Stimulated activated CD4-positive, alpha-beta T cell treated with anti-CD3 and anti-CD28 coated beads, Interleukin-15, amount 100 ng/mL, for 48 hours (primary cell): Measurements from ENCODE around the gene ARHGAP22.

ENCODE experiments used
- DNase-seq, 2 donors: peaks; one replicate each; pipeline ENCODE4 v3.0.0-alpha.2; 2020; ENCODE audit warnings: low read depth in 2 of 2

ARHGAP22 gene

DNA sequence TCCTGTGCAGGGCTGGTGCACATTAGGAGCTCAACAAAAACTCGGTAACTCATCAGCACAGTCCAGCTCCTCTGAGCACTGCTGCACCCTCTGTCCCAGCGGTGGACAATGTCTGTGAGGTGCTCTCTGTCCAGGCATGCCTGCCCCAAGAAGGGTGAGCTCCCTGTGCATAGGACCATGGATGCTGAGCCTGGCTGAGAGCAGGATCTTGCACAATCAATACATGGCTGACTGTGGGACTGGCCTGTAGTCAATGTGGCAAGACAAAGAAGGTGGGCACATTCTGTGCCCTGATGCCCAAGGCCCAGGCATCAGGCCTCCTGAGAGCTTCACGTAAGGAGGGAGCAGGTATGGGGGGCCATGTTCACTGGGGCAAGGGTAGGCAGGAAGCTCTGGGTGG lies 17.1 kb downstream of the ARHGAP22 start:
- DNase-seq, result no peak

DNA sequence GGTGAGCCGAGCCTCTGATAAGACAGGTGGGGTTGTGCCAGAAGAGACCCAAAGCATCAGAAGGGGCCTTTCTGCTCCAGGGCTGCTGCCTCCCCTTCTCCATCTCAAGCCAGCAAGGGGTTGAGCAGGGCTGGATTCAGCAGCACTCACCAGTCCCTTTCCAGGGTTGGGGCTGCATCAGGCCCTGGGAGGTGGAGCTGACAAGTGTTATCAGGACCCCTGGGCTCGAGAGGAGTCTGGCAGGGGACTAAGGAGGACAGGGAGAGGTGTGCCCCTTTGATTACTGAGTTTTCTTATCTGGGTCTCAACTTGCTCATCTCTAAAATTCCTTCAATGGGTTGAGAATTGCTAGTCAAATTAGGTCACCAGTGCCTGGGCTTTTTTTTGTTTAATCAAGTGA lies 17.8 kb downstream of the ARHGAP22 start:
- no peak for DNase-seq

DNA sequence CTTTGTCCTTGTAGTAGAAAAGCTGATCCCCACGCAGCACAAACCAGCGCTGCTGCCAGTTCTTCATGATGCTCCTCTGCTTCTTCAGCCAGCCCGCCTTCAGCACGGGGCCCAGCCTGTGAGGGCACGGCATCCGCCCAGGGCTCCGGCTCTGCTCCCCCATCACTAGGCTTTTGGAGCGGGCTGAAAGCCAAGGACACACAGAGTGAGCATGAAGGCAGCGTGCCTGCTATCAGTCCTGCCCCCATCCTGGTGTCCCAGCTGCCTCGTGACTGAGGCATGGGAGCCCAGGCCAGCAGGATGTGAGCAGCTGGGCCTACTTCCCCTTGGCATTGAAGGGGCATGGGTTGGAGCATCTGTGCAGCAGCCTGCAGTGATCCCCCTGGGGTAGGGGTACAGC lies 21.9 kb downstream of the ARHGAP22 start:
- DNase-seq, result no peak

DNA sequence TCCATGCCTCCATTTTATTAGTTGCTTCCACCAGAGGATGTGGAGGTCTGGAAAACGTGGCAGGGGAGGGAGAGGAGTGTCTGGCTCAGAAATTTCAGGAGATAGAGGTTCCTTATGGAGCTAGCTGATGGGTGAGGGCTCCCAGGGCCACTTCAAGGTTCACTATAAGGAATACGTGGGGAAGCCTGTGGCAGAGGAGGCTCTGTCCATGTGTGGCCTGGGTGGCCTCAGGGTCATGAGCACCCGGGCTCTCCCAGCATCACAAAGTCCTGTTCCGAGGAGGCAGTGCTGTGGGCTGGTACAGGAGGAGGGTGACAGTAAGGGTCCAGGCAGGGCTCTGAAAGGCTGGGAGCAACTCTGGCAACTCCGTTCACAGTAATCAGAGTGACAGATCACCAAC lies 24.6 kb downstream of the ARHGAP22 start:
- no peak for DNase-seq

DNA sequence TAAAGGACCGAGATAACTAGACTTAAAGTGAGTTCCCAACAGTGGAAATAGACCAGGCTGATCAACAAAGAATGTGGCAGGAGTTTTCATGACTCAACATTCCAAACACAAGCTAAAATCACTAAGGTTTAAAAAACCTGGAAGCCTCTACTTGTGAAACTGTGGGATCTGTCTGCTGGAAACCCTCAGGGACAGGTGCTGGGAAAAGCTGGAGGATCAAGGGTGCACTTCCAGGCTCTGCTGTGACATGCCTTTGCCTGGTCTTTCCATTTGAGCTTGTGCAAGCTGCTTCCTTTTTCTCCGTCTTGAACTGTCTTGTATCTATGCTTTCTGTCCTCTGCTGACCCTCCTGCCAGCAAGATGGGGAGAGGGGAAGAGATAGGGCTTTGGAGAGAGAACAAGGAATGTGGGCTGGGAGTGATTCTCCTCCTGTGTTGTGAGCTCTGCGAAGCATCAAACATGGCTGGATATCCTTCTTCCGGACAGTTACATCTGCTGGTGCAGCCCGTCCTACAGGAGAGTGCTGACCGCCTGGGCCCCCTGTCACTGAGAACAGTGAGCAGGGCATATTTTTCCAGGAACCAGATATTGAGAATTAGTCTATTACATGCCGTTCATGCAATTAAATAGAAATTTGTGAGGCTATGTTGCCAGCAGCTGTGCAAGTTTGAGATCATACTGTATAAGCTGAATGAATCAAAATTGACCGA lies 25.5 kb downstream of the ARHGAP22 start:
- DNase-seq, result no peak

DNA sequence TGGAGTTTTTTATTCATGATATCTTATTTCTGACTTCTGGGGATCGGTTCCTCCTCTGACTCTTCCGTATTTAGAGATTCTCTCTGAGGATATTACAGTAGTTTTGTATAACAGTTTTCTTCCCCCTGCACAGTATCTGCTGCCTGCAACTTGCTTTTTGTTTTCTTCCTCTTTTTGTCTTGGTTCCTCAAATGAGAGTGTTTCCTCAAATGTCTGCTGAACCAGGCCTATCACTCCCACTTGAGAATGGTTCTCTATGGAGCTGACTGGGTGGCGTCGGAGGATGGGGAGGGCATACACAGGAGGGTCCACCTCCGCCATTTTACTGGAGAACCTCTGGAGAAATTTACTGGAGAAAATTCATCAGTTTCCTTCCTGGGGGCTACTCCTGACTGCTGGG lies 27.7 kb downstream of the ARHGAP22 start:
- no peak for DNase-seq

DNA sequence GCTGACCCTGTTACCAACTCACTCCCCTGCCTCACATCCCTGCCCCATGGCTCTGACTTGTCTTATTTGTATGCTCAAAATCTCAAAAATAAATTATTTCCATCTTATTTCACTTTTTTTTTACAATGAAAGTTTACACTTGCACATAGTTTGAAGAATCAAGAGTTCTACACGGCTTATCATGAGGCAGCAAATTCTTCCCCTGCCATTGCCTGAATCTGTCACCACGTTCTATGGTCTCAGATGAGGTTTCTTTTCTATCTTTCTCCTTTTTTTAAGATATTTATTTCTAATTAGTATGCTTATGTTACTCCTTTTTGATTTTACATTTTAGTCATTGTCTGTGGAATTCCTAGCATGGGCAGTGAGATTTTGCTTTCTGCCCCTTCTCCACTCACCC lies 28.4 kb downstream of the ARHGAP22 start:
- no peak for DNase-seq

DNA sequence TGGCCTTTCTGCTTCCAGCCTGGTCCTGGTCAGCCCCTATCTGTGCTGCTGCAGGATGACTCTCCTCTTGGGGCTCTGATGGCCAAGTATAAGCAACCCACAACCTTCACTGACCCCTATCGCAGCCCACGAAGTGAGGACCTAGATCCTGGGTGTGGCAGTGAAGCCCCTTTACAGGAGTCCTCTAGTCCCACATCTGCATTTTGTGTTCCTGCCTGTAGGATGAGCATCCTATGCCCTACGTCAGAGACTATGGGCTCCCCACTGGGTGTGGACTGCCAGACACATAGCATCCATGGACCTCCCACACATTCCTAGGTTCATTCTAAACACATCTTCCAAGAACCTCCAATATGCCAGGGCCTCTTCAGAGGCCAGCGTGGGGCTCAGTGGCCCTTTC lies 29.0 kb downstream of the ARHGAP22 start:
- DNase-seq, result no peak

DNA sequence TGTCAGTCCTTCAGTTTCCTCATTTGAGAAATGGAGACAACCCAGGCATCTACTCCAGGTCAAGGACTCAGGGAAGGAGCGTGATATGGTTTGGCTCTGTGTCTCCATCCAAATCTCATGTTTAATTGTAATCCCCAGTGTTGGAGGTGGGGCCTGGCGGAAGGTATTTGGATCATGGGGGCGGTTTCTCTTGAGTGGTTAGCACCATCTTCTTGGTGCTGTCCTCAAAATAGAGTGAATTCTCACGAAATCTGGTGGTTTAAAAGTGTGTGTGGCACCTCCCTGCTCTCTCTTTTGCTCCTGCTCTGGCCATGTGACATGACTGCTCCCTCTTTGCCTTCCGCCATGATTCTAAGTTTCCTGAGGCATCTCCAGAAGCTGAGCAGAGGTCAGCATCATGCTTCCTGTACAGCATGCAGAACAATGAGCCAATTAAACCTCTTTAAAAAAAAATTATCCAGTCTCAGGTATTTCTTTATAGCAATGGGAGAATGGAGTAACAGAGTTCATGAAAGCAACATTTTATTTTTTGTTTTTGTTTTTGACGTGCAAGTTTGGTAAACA lies 30.0 kb downstream of the ARHGAP22 start:
- no peak for DNase-seq

DNA sequence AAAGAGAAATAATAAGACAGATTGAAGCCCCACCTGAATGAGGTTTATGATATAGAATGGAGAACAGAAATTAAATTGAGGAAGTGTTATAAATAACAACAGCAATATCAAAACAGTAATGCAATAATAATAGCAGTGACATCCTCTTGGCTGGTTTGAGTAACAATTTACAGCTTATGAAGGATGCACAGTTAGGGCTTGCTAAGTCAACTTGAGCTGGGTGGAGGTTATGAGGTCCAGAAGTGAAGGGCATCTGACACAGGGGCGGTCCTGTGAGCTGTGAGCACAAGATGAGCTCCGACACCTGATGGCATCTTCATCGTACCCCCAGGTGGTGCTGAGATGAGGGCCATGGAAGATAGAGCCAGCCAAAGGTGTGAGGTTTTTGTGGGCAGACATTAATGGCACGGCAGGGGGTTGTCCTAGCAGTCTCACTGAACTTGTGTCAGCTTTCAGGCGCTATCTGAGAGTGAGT lies 30.5 kb downstream of the ARHGAP22 start:
- no peak for DNase-seq

DNA sequence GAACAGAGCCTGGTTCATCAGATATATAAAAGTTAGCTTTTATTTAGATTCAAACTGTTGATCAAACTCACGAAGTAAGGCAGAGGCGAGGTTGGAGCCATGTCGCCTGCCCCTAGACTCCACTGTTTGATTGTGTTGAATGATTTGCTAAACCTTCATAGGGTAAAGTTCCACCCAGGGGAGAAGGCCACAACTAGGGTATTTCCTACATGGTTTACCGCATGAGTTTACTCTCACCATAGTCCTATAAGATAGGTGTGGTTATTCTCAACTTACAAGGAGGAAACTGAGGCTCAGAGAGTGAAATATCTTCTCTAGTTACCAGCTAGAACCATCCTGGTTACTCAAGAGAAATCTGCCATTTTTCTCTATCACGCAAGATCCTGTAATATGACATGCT lies 31.8 kb downstream of the ARHGAP22 start:
- no peak for DNase-seq

DNA sequence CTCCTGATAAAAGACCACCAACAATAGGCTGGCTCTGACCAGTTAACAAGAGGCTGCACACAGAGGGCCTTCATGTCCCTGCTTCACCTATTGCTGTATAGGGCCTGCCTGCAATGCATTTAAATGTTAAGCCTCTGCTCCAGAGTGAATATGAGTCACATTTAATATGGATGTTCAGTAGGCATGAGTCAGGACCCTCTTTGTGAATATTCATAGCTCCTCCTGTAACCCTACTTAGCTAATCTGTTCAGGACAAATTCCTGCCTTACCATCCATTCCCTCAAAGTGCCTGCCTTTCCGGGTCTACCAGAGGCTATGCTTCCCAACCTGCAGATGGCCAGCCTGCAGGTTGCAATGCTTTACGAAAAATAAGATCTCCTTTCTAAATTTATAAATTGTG lies 32.5 kb downstream of the ARHGAP22 start:
- no peak for DNase-seq

DNA sequence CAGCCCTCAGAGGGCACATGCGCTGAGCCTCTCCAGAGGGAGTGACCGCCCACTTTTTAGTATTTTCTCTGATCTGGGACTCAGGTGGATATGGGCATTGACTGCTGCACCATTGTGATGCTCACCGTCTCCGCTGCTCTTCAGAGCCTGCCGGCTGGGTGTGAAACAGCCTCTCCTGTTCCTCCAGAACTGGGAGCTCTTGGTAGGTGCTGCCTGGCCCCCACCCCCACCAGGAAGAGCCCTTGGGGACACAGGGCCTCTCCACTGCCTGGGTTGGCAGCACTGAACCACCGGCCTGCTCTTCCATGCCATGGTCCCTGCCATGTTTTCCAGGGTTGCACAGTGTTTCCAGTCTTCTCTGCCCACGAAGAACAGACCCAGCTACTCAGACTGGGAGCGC lies 36.3 kb downstream of the ARHGAP22 start:
- no peak for DNase-seq

DNA sequence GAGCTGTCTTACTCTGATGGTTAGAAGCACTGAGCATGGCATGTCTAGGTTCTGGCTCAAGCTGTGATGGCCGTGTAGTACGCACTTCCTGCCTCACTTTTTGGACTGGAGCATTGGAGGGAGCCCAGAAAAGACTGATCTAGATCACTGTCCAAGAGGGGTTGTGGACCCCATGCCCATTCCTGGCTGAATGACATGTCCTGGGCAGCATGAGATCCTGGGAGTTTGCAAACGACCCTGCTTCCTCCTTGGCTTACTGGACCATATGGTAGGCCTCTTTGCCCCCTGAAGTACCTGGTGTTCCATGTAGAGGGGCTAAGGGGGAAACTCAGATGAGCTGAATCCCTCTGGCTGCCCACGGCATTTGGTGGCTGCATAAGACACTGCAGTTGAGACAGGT lies 36.7 kb downstream of the ARHGAP22 start:
- no peak for DNase-seq

DNA sequence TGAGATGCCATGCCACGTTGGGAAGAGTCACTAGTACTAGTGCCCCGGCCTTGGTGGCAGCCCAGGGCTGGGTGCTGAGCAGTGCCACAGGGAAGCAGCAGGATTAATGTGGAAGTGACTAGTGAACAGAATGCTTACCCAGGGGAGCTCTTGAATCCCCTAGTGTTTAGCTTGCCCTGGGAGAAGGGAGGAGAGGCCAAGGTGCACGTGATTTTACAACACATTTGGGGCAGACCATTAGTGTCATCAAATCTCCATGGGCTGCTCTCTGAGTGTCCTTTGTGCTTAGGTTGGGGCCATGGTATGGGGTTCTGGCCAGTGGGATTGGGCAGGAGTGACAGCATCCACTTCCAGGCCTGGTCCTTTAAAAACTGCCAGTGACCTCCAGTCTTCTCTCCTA lies 37.5 kb downstream of the ARHGAP22 start:
- DNase-seq, result no peak

DNA sequence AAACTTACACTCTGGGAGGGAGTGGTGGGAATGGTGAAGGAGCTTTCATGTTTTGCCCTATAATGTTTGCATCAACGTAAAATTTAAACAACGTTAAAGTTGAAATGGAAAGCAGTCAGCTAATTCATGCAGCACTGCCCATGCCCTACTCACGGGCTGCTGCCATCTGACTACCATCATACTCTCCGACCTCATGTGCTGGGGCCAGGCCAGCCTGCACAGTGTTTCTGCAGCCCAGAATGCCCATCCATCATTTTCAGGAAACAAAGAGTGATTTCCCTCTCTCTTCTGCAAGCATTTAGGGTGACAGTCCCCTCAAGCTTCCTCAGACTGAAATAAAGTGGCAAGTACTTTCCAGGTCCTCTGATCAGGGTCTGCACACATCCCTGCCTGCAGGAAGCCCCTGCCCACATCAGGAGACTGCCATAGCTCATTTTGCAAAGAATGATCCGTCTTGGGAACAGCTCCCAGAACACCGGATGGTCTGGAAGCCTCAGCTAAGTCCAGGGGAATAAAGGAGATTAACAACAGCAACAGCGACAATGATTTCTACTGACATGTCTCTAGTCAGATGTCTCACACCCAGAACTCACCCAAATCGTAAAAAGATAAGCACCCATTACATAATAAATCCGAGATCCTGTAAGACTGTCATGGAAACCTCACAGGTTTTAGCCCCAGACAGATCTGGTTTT lies 40.3 kb downstream of the ARHGAP22 start:
- no peak for DNase-seq

DNA sequence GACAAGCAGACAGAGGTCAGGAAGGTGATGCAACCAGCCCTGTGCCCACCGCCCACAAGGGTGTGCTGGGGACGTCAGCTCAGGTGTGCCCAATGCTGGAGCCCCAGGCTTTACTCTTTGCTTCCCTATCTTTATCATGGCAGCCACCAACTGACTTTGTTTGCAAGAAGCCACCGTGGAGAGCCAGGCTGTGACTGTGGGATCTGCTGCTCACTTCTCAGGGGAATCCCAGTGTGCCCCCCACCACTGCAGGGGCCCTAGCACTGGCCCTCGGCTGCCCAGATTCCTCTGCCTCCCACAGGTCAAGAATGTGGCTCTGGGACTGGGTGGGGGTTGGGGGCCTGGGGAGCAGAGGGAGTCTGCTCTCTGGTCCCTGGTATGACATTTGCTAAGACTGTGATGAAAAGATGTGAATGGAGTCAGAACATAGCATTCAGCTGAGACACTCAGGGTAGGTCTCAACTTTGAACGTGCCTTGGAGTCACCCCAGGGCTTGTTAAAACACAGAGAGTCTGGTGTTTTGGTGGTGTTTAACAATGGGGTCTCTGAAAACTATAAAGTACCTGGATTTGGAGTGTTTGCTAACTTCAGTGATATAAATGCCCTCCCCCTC lies 47.3 kb downstream of the ARHGAP22 start:
- DNase-seq, result no peak

DNA sequence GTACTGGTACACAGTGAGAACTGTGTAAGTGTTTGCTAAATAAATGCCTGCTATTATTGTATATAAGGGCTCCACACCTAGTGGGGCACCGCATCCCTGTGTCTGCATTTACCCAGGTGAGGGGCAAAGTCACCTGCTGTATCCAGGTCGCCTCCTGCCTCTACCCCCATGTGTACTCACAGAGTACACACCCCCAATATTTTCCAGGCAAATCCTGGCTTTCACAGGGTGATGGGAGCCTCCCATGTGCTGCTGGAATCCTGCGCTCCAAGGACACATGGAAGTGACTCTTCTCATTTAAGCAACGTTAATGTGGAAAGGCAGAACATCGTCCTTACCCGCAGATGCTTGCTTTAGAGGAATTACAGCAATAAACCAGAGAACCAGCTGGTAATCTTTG lies 48.2 kb downstream of the ARHGAP22 start:
- no peak for DNase-seq

DNA sequence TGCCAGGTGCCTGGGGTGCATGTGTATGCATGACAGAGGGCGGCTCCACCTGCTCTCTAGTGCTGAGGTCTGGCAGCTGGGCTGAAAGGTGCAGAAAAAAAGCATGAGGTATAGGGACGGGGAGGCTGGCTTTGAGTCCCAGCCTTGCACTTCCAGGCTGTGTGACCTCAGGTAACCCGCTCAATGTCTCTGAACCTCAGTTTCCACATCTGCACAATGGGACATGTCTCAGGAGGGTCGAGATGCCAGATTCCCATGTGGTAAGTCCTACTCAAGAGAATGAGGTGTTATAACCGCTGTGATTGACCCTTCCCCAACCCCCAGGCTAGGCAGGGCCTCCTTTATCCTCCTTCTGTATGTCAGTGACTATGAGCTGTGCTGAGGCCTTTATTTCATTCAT lies 48.8 kb downstream of the ARHGAP22 start:
- DNase-seq, result no peak

DNA sequence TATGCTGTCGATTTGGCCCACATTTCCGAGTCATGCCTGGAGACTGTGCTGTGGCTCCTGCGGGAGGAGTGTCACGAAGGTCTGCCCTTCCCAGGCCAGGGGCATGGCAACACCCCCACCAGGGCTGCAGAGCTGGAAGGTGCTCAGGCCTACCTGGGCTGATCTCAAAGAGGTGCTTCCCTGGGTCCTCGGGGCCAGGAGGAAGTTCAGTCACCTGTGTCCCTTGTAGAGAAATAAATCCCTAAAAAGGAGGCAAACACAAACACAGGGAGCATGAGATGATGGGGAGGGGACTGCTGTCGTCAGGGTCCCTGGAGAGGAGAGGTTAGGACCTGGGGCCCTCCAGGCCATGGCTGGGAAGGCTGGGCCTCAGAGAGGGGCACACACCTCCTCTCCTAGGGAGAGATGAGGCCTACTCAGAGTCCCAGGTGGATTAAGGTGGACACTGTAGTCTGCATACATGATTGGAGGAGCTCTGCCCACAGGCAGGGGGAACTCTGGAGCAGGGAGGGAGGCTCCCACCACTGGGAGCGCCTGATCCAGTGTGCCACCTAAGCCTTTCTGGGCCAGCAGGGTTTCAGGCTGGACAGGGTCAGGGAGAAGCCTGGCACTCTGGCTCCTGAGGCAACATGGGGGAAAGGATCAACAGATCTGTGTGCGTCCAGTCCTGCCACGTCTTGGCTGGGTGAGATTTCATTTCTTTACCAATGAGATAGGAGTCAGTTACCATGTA lies 49.4 kb downstream of the ARHGAP22 start:
- DNase-seq, result no peak

DNA sequence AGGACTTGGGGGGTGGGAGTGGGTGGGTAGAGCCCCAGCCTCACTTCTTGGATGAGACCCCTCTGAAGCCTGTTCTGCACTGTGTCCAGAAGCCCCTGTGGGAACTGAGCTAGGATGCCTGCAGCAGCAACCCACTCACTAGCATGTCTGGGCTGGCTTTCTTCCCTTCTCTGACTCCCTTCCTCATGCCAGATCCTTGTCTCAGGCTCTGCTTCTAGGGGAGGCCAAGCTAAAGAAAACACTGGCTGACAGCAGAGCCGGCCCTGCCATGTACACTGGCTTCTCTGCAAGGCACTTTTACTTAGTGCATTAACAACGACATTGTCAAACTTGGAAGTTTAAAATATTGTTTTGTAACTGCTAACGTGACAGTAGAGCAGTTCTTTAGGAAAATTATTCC lies 50.2 kb downstream of the ARHGAP22 start:
- DNase-seq, result no peak

DNA sequence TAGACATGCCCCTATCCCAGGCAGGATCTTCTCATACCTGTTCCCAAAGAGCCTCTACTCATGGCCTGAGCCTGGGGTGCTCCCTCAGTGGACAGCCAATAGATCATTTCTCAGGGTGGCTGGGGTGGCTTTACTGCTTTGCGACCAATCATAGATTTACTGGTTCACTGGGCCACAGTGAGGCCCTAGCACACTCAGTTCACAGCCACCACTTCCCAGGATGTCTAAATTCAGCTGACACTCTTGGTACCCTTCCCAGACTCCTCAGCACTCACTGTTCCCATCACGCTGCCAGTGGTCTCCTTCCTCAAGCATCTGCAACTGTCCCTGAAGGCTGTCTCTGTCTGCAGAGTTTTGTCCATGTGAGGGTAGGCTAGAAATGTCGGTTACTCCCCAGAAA lies 50.6 kb downstream of the ARHGAP22 start:
- no peak for DNase-seq
